GM10266 (cell line): ENCODE results near the gene SPSB1.

Source experiments
- DNase-seq: peaks from one replicate; pipeline ENCODE4 v3.0.0; 2012; ENCODE audit errors: extremely low spot score
- CTCF ChIP-seq: IDR thresholded peaks from 2 replicates; pipeline ENCODE4 v1.5.1; 2012; ENCODE audit warnings: mild to moderate bottlenecking, low read depth; ENCODE audit not compliant: control insufficient read depth, insufficient read depth; ENCODE audit errors: missing control alignments

The SPSB1 gene

GRCh38 chr1:9360371-9361064, 67.8 kb downstream of the SPSB1 start:
- no peak for TF ChIP-seq CTCF
- DNase-seq: no peak

GRCh38 chr1:9361630-9362260, 69.1 kb downstream of the SPSB1 start:
- no peak for DNase-seq
- TF ChIP-seq CTCF: no peak

GRCh38 chr1:9362488-9362887, 69.8 kb downstream of the SPSB1 start:
- no peak for DNase-seq
- no peak for TF ChIP-seq CTCF

- no peak for DNase-seq
- no peak for TF ChIP-seq CTCF
Observed at GRCh38 chr1:9363061-9363471, 70.4 kb downstream of the SPSB1 start.

GRCh38 chr1:9366298-9366697, 73.6 kb downstream of the SPSB1 start:
- TF ChIP-seq CTCF: no peak
- DNase-seq: no peak

GRCh38 chr1:9366943-9367780, 74.5 kb downstream of the SPSB1 start:
- no peak for DNase-seq
- TF ChIP-seq CTCF: no peak
